Karpas-422 (cell line): ENCODE results near the gene USP10. TPM values are rescaled to one million over a fixed set of nuclear protein-coding genes. Genes with fewer than 3 reads are reported as not detected.

Experiments
- DNase-seq: peaks from one replicate; pipeline ENCODE4 v3.0.0-alpha.2; 2015
- H2AFZ ChIP-seq: fragments of 200-600 bp; sonication (generic); 2 replicates; pipeline ENCODE4 v1.6.1; 2014; ENCODE audit warnings: antibody characterized with exemption, low read length, mixed read lengths
- H3K27ac ChIP-seq: fragments of 200-600 bp; sonication (generic); 2 replicates; pipeline ENCODE4 v1.5.1; 2014; ENCODE audit warnings: mild to moderate bottlenecking, low read length, moderate library complexity
- H3K27me3 ChIP-seq: fragments of 200-600 bp; sonication (generic); 2 replicates; pipeline ENCODE4 v1.6.1; 2014; ENCODE audit warnings: low read length, mixed read lengths
- H3K36me3 ChIP-seq: fragments of 200-600 bp; sonication (generic); 2 replicates; pipeline ENCODE4 v1.6.1; 2014; ENCODE audit warnings: low read length, mixed read lengths; ENCODE audit not compliant: insufficient read depth
- H3K4me1 ChIP-seq: fragments of 200-600 bp; sonication (generic); 2 replicates; pipeline ENCODE4 v1.6.1; 2014; ENCODE audit warnings: mild to moderate bottlenecking, low read length, mixed read lengths
- H3K4me2 ChIP-seq: fragments of 200-600 bp; sonication (generic); 2 replicates; pipeline ENCODE4 v1.6.1; 2014; ENCODE audit warnings: low read length, low read depth, mild to moderate bottlenecking; ENCODE audit not compliant: poor library complexity, severe bottlenecking
- H3K4me3 ChIP-seq: fragments of 200-600 bp; sonication (generic); 2 replicates; pipeline ENCODE4 v1.5.1; 2014; ENCODE audit warnings: mild to moderate bottlenecking, antibody characterized with exemption, low read length, mixed read lengths
- H3K79me2 ChIP-seq: fragments of 200-600 bp; sonication (generic); 2 replicates; pipeline ENCODE4 v1.6.1; 2014; ENCODE audit warnings: mild to moderate bottlenecking, low read length, mixed read lengths
- H3K9ac ChIP-seq: fragments of 200-600 bp; sonication (generic); 2 replicates; pipeline ENCODE4 v1.6.0; 2014; ENCODE audit warnings: low read length
- H3K9me2 ChIP-seq: fragments of 200-600 bp; sonication (generic), shearing (Covaris generic); replicated peaks from 2 replicates; pipeline ENCODE4 v1.6.0; 2014; ENCODE audit warnings: mild to moderate bottlenecking, low read length, moderate library complexity; ENCODE audit not compliant: insufficient read depth
- H3K9me3 ChIP-seq: fragments of 300-700, 200-600 bp; sonication (generic); 2 replicates; pipeline ENCODE4 v1.6.1; 2014; ENCODE audit warnings: low read length, mixed read lengths
- H4K20me1 ChIP-seq: fragments of 200-600 bp; sonication (generic); 2 replicates; pipeline ENCODE4 v1.6.1; 2014; ENCODE audit warnings: mild to moderate bottlenecking, antibody characterized with exemption, low read length, low read depth; ENCODE audit not compliant: insufficient read depth
- total RNA-seq: library from RNA; depleted of rRNA; stranded (reverse); fragments of >200 nt; shearing (Covaris generic); gene quantifications from 2 replicates; pipeline ENCODE4 v1.2.3, GENCODE V29; 2014; ENCODE audit warnings: low replicate concordance

The USP10 gene
- total RNA-seq, 1 experiment from 2014 or later = 79.9 TPM

- H2AFZ ChIP-seq = no peak overlapping the region
- no peaks in the 10 kb centered on the region for H3K27me3 ChIP-seq
- H3K4me3 ChIP-seq = no peak overlapping the region
- H4K20me1 ChIP-seq = no peaks in the 10 kb centered on the region; the same call in 1 of the 2 replicates
- no peaks in the 10 kb centered on the region for H3K79me2 ChIP-seq
- H3K4me1 ChIP-seq = no peaks in the 10 kb centered on the region
- no peak overlapping the region for H3K9ac ChIP-seq
- no peaks in the 10 kb centered on the region for H3K9me3 ChIP-seq
- no peak for DNase-seq
- no peak overlapping the region for H3K4me2 ChIP-seq
- H3K27ac ChIP-seq = no peak overlapping the region
- H3K9me2 ChIP-seq = no peaks in the 10 kb centered on the region
- no peaks in the 10 kb centered on the region for H3K36me3 ChIP-seq
These were observed 113.5 kb downstream of the USP10 start for GRCh38 chr16:84813141-84813934.

DNA sequence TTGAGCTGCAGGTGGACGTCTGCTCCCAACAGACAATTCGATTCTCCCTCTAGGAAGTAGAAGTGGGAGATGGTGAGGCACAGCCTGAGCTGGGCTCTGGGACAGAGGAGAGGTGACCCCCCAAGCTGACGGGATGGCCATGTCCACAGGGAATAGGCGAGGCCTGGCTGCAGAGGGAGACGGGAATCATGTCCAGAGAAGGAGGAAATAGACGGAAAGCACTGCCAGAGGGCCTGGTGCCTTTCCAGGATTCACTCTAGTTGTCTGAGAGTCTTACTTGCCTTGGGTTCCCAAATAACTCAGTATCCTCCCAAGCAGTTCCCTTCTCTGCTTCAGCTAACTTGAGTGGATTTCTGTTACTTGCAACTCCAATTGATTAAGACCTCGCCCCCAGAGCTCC is 115.7 kb downstream of the USP10 start:
- Histone ChIP-seq H3K9ac (no peak overlapping the region), H3K27ac (no peak overlapping the region), H3K4me2 (no peak overlapping the region), H3K79me2 (no peaks in the 10 kb centered on the region), H2AFZ (no peak overlapping the region), H3K27me3 (no peaks in the 10 kb centered on the region), H3K9me3 (no peaks in the 10 kb centered on the region), H3K36me3 (no peaks in the 10 kb centered on the region), H3K4me1 (no peaks in the 10 kb centered on the region), H3K9me2 (no peaks in the 10 kb centered on the region), H3K4me3 (no peak overlapping the region), H4K20me1 (no peaks in the 10 kb centered on the region; the same call in 1 of the 2 replicates)
- no peak for DNase-seq

- Histone ChIP-seq H3K4me2 (no peak overlapping the region), H3K79me2 (no peaks in the 10 kb centered on the region), H3K27me3 (no peaks in the 10 kb centered on the region), H4K20me1 (no peaks in the 10 kb centered on the region; the same call in 1 of the 2 replicates), H3K36me3 (no peaks in the 10 kb centered on the region), H3K9me3 (no peaks in the 10 kb centered on the region), H3K4me3 (no peak overlapping the region), H3K9ac (no peak overlapping the region), H3K4me1 (no peaks in the 10 kb centered on the region), H2AFZ (no peak overlapping the region), H3K27ac (no peak overlapping the region), H3K9me2 (no peaks in the 10 kb centered on the region)
- no peak for DNase-seq
These were observed 116.2 kb downstream of the USP10 start for GRCh38 chr16:84816023-84816422.

GRCh38 chr16:84816485-84816884 is 116.7 kb downstream of the USP10 start:
- Histone ChIP-seq H3K36me3 (no peaks in the 10 kb centered on the region), H3K9ac (no peak overlapping the region), H3K4me1 (no peaks in the 10 kb centered on the region), H3K4me3 (no peak overlapping the region), H3K4me2 (no peak overlapping the region), H3K27ac (no peak overlapping the region), H2AFZ (no peak overlapping the region), H3K27me3 (no peaks in the 10 kb centered on the region), H3K9me2 (no peaks in the 10 kb centered on the region), H3K79me2 (no peaks in the 10 kb centered on the region), H4K20me1 (peaks cover 2% of the 10 kb centered on the region; the same call in 1 of the 2 replicates), H3K9me3 (no peaks in the 10 kb centered on the region)
- DNase-seq = no peak

DNA sequence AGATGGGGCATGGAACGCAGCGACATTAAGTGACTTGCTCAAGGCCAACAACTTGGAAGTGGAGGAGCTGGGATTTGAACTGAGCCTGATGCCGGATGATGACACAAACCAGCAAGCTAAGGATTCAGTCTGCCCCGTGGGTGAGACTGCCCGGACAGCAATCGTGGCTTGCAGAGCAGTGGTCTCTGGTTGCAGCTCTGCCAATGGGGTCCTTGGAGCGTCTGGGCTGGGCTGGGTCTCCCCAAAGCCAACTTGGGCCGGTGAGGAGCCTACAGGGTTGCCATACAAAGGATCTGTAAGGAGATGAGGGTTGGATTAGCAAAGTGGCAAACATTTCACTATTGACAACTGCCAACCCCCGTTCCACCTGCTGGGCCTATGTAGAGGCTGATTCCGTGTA is 117.4 kb downstream of the USP10 start:
- no peaks in the 10 kb centered on the region for H3K4me1 ChIP-seq
- no peak for DNase-seq
- no peak overlapping the region for H3K4me2 ChIP-seq
- H4K20me1 ChIP-seq = 0 out of 2 replicates have a peak, but pooled peaks cover 3% of the 10 kb centered on the region
- no peaks in the 10 kb centered on the region for H3K79me2 ChIP-seq
- H3K9ac ChIP-seq = no peak overlapping the region
- no peak overlapping the region for H2AFZ ChIP-seq
- no peak overlapping the region for H3K27ac ChIP-seq
- no peak overlapping the region for H3K4me3 ChIP-seq
- no peaks in the 10 kb centered on the region for H3K9me3 ChIP-seq
- H3K27me3 ChIP-seq = no peaks in the 10 kb centered on the region
- H3K36me3 ChIP-seq = no peaks in the 10 kb centered on the region
- no peaks in the 10 kb centered on the region for H3K9me2 ChIP-seq

- no peak for DNase-seq
- H4K20me1 ChIP-seq = 0 out of 2 replicates have a peak, but pooled peaks cover 3% of the 10 kb centered on the region
These were observed 117.8 kb downstream of the USP10 start for GRCh38 chr16:84817613-84818012.

GRCh38 chr16:84818133-84818532 is 118.3 kb downstream of the USP10 start:
- H3K36me3 ChIP-seq = no peaks in the 10 kb centered on the region
- H2AFZ ChIP-seq = no peak overlapping the region
- H3K9ac ChIP-seq = no peak overlapping the region
- no peaks in the 10 kb centered on the region for H3K27me3 ChIP-seq
- H4K20me1 ChIP-seq = 0 out of 2 replicates have a peak, but pooled peaks cover 3% of the 10 kb centered on the region
- no peak overlapping the region for H3K4me2 ChIP-seq
- no peaks in the 10 kb centered on the region for H3K4me1 ChIP-seq
- no peak overlapping the region for H3K27ac ChIP-seq
- no peak overlapping the region for H3K4me3 ChIP-seq
- H3K79me2 ChIP-seq = no peaks in the 10 kb centered on the region
- no peak for DNase-seq
- H3K9me2 ChIP-seq = no peaks in the 10 kb centered on the region
- H3K9me3 ChIP-seq = no peaks in the 10 kb centered on the region

More at GRCh38 chr16:84817613-84818012, 117.8 kb downstream of the USP10 start:
- H3K9me3 ChIP-seq = no peaks in the 10 kb centered on the region
- H3K4me1 ChIP-seq = no peaks in the 10 kb centered on the region
- H3K4me3 ChIP-seq = no peak overlapping the region
- no peaks in the 10 kb centered on the region for H3K79me2 ChIP-seq
- no peaks in the 10 kb centered on the region for H3K9me2 ChIP-seq
- no peak overlapping the region for H3K27ac ChIP-seq
- H3K36me3 ChIP-seq = no peaks in the 10 kb centered on the region
- H3K9ac ChIP-seq = no peak overlapping the region
- H2AFZ ChIP-seq = no peak overlapping the region
- H3K4me2 ChIP-seq = no peak overlapping the region
- no peaks in the 10 kb centered on the region for H3K27me3 ChIP-seq

- no peaks in the 10 kb centered on the region for H3K27me3 ChIP-seq
- no peak overlapping the region for H2AFZ ChIP-seq
- H3K9me2 ChIP-seq = no peaks in the 10 kb centered on the region
- no peaks in the 10 kb centered on the region for H3K79me2 ChIP-seq
- H4K20me1 ChIP-seq = 0 out of 2 replicates have a peak, but pooled peaks cover 3% of the 10 kb centered on the region
- no peaks in the 10 kb centered on the region for H3K36me3 ChIP-seq
- no peak overlapping the region for H3K27ac ChIP-seq
- no peak overlapping the region for H3K4me2 ChIP-seq
- H3K9ac ChIP-seq = no peak overlapping the region
- peak; percentile 42 for DNase-seq
- H3K4me3 ChIP-seq = no peak overlapping the region
- H3K4me1 ChIP-seq = no peaks in the 10 kb centered on the region
- H3K9me3 ChIP-seq = no peaks in the 10 kb centered on the region
These were observed 119.3 kb downstream of the USP10 start for GRCh38 chr16:84818989-84819643.
